ENCODE data around the gene C3orf18.

- TF ChIP-seq CTCF (IDR thresholded peaks at IDR 0.05 in 4 of 5, conservative IDR thresholded peaks at IDR 0.05 in 1 of 5) (no peak), POLR2A (IDR thresholded peaks at IDR 0.05) (no peak)
Measured at GRCh38 chr3:50563867-50564266, 3.7 kb downstream of the C3orf18 start.
